Activated T-helper 17 cell treated with anti-CD3 and anti-CD28 coated beads, Interleukin-2, amount 50 U/mL, for 72 hours (primary cell): ENCODE results near the gene RREB1. TPM values are rescaled to one million over a fixed set of nuclear protein-coding genes. Genes with fewer than 3 reads are reported as not detected.
"Not testable (repeated sequence)": the region's sequence is repeated elsewhere in the genome, so short reads cannot be mapped to it uniquely, and the experiment has no call there.

Experiments
- ATAC-seq: fragments of 150-1000 bp; cut with Tn5 transposase; replicated peaks from 2 replicates; pipeline ENCODE4 v1.10.0; 2021; ENCODE audit warnings: mild to moderate bottlenecking, moderate library complexity
- H3K27ac Mint-ChIP-seq: one replicate; pipeline ENCODE4 v1.8.0; 2022; ENCODE audit warnings: mixed read lengths
- H3K27me3 Mint-ChIP-seq: one replicate; pipeline ENCODE4 v1.8.0; 2022; ENCODE audit warnings: mixed read lengths
- H3K36me3 Mint-ChIP-seq: one replicate; pipeline ENCODE4 v1.8.0; 2022; ENCODE audit warnings: low read depth, mild to moderate bottlenecking, mixed read lengths
- H3K4me1 Mint-ChIP-seq: one replicate; pipeline ENCODE4 v1.8.0; 2022; ENCODE audit warnings: mixed read lengths
- H3K4me3 Mint-ChIP-seq: one replicate; pipeline ENCODE4 v1.8.0; 2022; ENCODE audit warnings: mild to moderate bottlenecking, mixed read lengths
- H3K9me3 Mint-ChIP-seq: one replicate; pipeline ENCODE4 v1.8.0; 2022; ENCODE audit warnings: mixed read lengths
- total RNA-seq, 2 donors: library from RNA; stranded (reverse); gene quantifications; one replicate each; pipeline ENCODE4 v1.2.3, GENCODE V29; 2022

RREB1 gene
- total RNA-seq, 2 donors from 2014 or later, result 14.8 to 21.9 TPM

GRCh38 chr6:7267466-7268091, 159.8 kb downstream of the RREB1 start:
- no peaks in the 10 kb centered on the region for H3K36me3 Mint-ChIP-seq
- H3K27ac Mint-ChIP-seq, result no peak overlapping the region
- H3K4me3 Mint-ChIP-seq, result no peak overlapping the region
- no peaks in the 10 kb centered on the region for H3K27me3 Mint-ChIP-seq
- no peaks in the 10 kb centered on the region for H3K9me3 Mint-ChIP-seq
- peaks cover 4% of the 10 kb centered on the region for H3K4me1 Mint-ChIP-seq
- no peak for ATAC-seq

GRCh38 chr6:7268362-7268761, 160.6 kb downstream of the RREB1 start:
- Mint-ChIP-seq H3K27ac (no peak overlapping the region), H3K9me3 (no peaks in the 10 kb centered on the region), H3K4me1 (peaks cover 4% of the 10 kb centered on the region), H3K36me3 (no peaks in the 10 kb centered on the region), H3K4me3 (no peak overlapping the region), H3K27me3 (peaks cover under 1% of the 10 kb centered on the region)
- no peak for ATAC-seq

DNA sequence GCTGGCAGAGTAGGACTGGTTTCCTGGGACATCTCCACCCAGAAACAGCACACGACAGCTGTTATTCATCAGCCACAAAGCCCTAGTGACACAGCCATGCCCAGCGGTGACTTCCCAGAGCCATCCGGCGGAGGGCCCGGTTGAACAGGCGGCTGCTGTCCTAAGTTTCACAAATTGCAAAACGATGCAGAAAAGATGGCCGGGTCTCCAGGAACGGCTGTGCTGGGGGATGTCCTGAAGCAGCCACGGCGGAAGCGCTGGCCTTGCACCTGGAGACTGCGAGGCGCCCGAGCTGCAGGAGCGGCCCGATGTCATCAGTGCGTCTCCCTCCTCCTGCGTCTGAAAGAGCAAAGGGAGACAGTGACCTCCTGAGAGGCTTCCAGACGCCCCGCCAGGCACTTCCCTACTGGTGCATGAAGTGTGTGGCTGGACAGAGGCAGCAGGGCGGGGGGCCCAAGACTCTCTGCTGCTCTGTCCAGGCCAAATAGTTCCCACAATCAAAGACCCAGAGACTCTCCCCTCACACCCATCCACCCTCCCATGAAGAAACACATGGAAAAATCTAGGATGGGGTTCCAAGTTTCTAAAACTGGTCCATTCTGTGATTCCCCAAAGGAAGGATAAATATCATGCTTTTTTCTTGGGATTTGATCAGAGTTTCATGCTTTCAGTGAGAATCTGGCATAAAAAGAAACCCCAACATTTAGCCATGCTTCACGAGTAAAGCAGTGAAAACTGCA, 161.2 kb downstream of the RREB1 start:
- no peaks in the 10 kb centered on the region for H3K9me3 Mint-ChIP-seq
- peaks cover 4% of the 10 kb centered on the region for H3K4me1 Mint-ChIP-seq
- H3K27me3 Mint-ChIP-seq, result peaks cover 3% of the 10 kb centered on the region
- H3K36me3 Mint-ChIP-seq, result no peaks in the 10 kb centered on the region
- H3K4me3 Mint-ChIP-seq, result no peak overlapping the region
- no peak for ATAC-seq
- no peak overlapping the region for H3K27ac Mint-ChIP-seq

DNA sequence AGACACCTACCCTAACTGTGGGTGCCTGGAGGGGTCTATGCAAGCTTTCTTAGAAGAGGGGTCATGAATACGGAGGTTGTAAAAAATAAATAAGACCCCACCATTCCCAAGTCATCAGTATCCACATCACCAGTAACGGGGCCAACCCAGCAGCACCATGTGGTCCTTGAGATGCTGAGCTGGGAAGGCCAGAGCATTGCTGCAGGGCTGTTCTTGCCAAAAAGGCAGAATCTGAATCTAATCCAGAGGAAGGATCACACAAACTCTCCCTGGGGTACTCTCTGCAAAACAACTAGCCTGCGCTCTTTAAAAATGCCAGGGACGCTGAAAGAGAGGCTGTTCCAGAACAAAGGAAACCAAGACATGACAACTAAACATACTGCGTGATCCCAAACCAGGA, 162.1 kb downstream of the RREB1 start:
- no peaks in the 10 kb centered on the region for H3K36me3 Mint-ChIP-seq
- no peak overlapping the region for H3K27ac Mint-ChIP-seq
- no peaks in the 10 kb centered on the region for H3K9me3 Mint-ChIP-seq
- peaks cover 3% of the 10 kb centered on the region for H3K27me3 Mint-ChIP-seq
- ATAC-seq, result no peak
- no peak overlapping the region for H3K4me3 Mint-ChIP-seq
- H3K4me1 Mint-ChIP-seq, result peaks cover 4% of the 10 kb centered on the region

DNA sequence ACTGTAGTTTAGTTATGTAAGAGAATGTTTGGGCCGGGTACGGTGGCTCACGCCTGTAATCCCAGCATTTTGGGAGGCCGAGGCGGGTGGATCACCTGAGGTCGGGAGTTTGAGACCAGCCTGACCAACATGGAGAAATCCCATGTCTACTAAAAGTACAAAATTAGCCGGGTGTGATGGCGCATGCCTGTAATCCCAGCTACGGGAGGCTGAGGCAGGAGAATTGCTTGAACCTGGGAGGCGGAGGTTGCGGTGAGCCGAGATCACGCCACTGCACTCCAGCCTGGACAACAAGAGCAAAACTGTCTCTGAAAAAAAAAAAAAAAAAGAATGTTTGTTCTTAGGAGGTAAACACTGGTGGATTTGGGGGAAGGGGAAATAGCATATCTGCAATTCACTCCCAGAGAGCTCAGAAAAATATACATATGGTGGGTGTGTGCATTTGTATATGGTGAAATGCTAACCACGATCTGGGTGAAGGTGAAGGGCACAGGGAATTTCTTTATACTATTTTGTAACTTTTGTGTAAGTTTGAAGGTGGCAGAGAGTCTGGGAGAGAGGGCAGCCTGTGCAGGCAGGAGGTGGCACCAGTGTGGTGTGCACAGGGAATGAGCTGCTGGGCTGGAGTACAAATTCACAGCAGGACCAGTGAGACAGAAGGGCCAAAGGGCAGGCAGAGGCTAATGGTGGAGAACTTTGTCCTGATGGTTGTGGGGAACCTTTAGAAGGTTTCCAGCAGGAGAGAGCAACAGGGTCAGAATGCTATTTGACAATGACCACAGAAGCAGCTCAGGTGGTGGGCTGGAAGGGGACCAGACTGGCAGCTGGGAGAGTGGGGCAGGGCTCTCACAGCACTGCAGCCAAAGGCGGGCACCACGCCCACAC, 162.8 kb downstream of the RREB1 start:
- Mint-ChIP-seq H3K36me3 (no peaks in the 10 kb centered on the region), H3K9me3 (no peaks in the 10 kb centered on the region), H3K4me1 (peaks cover 5% of the 10 kb centered on the region), H3K27ac (peak overlapping the region; percentile 22), H3K27me3 (peaks cover 3% of the 10 kb centered on the region), H3K4me3 (no peak overlapping the region)
- ATAC-seq, result no peak

DNA sequence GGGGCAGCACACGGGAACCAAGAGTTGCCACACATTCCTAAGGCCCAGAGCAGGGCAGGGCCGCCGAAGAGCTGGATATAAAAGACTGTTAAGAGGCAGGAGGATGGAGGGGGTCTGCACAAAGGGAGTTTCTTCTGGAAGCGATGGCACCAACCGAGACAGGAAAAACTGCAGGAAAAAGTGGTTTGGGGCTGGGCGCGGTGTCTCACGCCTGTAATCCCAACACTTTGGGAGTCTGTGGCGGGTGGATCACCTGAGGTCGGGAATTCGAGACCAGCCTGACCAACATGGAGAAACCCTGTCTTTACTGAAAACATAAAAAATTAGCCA, 163.4 kb downstream of the RREB1 start:
- Mint-ChIP-seq H3K4me3 (no peak overlapping the region), H3K36me3 (no peaks in the 10 kb centered on the region), H3K9me3 (no peaks in the 10 kb centered on the region), H3K27me3 (peaks cover 3% of the 10 kb centered on the region), H3K27ac (peak overlapping the region; percentile 22), H3K4me1 (peaks cover 10% of the 10 kb centered on the region)
- ATAC-seq, result no peak

- no peak for ATAC-seq
- Mint-ChIP-seq H3K27me3 (peaks cover 3% of the 10 kb centered on the region), H3K4me3 (no peak overlapping the region), H3K36me3 (no peaks in the 10 kb centered on the region), H3K27ac (no peak overlapping the region), H3K4me1 (peaks cover 10% of the 10 kb centered on the region), H3K9me3 (no peaks in the 10 kb centered on the region)
Measured at GRCh38 chr6:7273709-7274108, 165.9 kb downstream of the RREB1 start.

DNA sequence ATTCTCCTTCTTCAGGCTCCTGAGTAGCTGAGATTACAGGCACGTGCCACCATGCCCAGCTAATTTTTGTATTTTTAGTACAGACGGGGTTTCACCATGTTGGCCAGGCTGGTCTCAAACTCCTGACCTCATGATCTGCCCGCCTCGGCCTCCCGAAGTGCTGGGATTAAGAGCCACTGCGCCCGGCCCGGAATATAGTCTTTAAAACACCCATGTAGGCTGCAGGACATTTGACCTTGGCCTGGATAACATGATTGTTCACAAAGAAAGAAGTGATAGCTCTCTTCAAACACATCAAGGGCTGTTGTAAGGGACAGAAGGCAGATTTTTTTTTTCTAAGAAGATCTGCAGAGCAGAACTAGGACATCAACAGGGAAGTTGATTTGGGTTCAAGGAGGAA, 166.8 kb downstream of the RREB1 start:
- H3K4me1 Mint-ChIP-seq, H3K4me3 Mint-ChIP-seq, H3K36me3 Mint-ChIP-seq, H3K9me3 Mint-ChIP-seq, ATAC-seq, H3K27me3 Mint-ChIP-seq, H3K27ac Mint-ChIP-seq: not testable (repeated sequence)

DNA sequence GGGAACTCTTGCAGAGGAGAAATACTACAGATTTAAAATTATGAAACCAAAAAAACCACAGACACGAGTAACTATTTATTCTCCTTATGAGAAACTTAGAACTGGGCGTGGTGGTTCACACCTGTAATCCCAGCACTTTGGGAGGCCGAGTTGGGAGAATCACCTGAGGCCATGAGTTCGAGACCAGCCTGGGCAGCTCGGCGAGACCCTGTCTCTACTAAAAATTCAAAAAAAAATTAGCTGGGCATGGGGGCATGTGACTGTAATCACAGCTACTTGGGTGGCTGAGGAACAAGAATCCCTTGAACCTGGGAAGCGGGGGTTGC, 168.4 kb downstream of the RREB1 start:
- no peaks in the 10 kb centered on the region for H3K9me3 Mint-ChIP-seq
- ATAC-seq, result no peak
- peaks cover 3% of the 10 kb centered on the region for H3K27me3 Mint-ChIP-seq
- no peak overlapping the region for H3K27ac Mint-ChIP-seq
- no peak overlapping the region for H3K4me3 Mint-ChIP-seq
- peaks cover 9% of the 10 kb centered on the region for H3K4me1 Mint-ChIP-seq
- H3K36me3 Mint-ChIP-seq, result peaks cover 3% of the 10 kb centered on the region

DNA sequence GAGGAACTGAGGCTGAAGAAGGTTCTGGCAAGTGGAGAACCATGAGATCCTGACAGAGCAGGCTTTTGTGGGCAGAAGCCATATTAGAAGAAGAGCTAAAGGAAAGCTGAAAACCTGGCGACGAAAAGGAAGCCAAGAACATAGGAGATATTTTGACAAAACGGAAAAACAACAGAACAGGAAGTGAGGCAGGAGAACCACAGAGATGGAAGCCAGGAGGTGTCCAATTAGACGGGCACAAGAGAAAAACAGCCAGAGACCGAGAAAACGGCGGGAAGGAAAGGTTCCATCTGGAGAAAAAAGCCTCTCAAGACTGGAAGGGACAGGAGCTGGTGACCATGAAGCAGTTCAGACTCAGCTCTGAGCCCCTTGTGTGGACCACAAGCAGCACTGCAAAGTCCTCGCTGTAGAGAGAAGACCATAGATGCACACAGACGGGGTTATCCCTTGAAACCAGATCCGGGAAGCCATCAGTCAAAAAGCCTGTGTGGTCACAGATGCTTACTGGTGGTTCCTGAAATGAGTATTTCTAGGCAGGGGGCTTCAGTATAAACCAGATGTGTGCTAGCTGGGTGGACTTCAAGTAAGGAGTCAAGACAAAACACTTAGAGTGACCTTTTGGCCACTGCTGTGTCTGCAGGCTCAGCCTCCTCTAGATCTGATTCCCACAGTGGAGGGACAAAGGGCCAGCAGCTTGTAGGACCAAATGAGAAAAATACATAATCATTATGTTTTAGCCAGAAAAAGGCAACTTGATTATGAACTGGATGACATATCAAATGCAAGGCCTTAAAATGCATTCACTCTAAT, 174.5 kb downstream of the RREB1 start:
- peak; percentile 78 for ATAC-seq
- peak overlapping the region; percentile 87 for H3K27ac Mint-ChIP-seq
- peaks cover 15% of the 10 kb centered on the region for H3K4me1 Mint-ChIP-seq
- H3K36me3 Mint-ChIP-seq, result peaks cover 45% of the 10 kb centered on the region
- H3K27me3 Mint-ChIP-seq, result no peaks in the 10 kb centered on the region
- no peaks in the 10 kb centered on the region for H3K9me3 Mint-ChIP-seq
- H3K4me3 Mint-ChIP-seq, result peak overlapping the region; percentile 52

GRCh38 chr6:7283676-7284075, 175.9 kb downstream of the RREB1 start:
- H3K27me3 Mint-ChIP-seq, result no peaks in the 10 kb centered on the region
- H3K36me3 Mint-ChIP-seq, result peaks cover 59% of the 10 kb centered on the region
- H3K27ac Mint-ChIP-seq, result no peak overlapping the region
- no peak overlapping the region for H3K4me3 Mint-ChIP-seq
- no peaks in the 10 kb centered on the region for H3K9me3 Mint-ChIP-seq
- H3K4me1 Mint-ChIP-seq, result peaks cover 15% of the 10 kb centered on the region
- ATAC-seq, result no peak

- Mint-ChIP-seq H3K27me3 (no peaks in the 10 kb centered on the region), H3K36me3 (peaks cover 76% of the 10 kb centered on the region), H3K27ac (no peak overlapping the region), H3K4me3 (no peak overlapping the region), H3K9me3 (no peaks in the 10 kb centered on the region), H3K4me1 (peaks cover 15% of the 10 kb centered on the region)
- ATAC-seq, result no peak
Measured at GRCh38 chr6:7285416-7285815, 177.7 kb downstream of the RREB1 start.

- peaks cover 91% of the 10 kb centered on the region for H3K36me3 Mint-ChIP-seq
- H3K27ac Mint-ChIP-seq, result no peak overlapping the region
- no peaks in the 10 kb centered on the region for H3K9me3 Mint-ChIP-seq
- no peak overlapping the region for H3K4me3 Mint-ChIP-seq
- no peaks in the 10 kb centered on the region for H3K27me3 Mint-ChIP-seq
- no peaks in the 10 kb centered on the region for H3K4me1 Mint-ChIP-seq
- ATAC-seq, result no peak
Measured at GRCh38 chr6:7290079-7290478, 182.3 kb downstream of the RREB1 start.

DNA sequence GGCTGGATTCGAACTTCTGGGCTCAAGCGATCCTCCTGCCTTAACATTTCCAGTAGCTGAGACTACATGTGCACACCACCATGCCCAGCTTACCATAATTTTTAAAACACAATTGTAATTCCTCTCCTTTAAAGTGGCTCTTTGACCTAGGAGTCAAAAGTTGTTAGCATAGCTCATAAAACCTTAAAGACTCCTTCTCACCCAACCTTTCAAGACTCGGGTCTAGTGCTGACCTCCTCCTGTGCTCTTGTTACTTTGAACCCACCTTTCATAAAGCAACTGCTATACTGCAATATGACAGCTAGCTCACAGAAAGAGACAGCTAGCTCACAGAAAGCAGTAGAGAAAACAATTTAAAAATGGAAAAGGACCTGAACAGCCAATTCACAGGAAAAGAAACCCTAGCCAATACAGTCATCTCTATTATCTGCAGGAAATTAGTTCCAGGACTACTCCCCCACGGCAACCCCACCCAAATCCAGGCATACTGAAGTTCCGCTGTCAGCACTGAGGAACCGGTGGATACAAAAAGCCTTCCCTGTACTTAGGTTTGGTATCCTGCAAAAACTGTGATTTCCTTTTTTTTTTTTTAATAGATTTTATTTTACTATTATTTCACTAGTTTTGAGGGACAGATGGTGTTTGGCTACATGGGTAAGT, 185.0 kb downstream of the RREB1 start:
- no peaks in the 10 kb centered on the region for H3K4me1 Mint-ChIP-seq
- no peaks in the 10 kb centered on the region for H3K9me3 Mint-ChIP-seq
- no peak for ATAC-seq
- H3K27ac Mint-ChIP-seq, result peak overlapping the region; percentile 48
- H3K4me3 Mint-ChIP-seq, result no peak overlapping the region
- H3K36me3 Mint-ChIP-seq, result peaks cover 91% of the 10 kb centered on the region
- H3K27me3 Mint-ChIP-seq, result no peaks in the 10 kb centered on the region
